Fibroblast of the conjunctiva (primary cell): ENCODE data around the gene HAS3.
"Not testable (repeated sequence)": the region's sequence is repeated elsewhere in the genome, so short reads cannot be mapped to it uniquely, and the experiment has no call there.

ENCODE experiments used
- DNase-seq: peaks from one replicate; pipeline ENCODE4 v3.0.0-alpha.2; 2010; ENCODE audit warnings: low read depth

HAS3 gene

DNA sequence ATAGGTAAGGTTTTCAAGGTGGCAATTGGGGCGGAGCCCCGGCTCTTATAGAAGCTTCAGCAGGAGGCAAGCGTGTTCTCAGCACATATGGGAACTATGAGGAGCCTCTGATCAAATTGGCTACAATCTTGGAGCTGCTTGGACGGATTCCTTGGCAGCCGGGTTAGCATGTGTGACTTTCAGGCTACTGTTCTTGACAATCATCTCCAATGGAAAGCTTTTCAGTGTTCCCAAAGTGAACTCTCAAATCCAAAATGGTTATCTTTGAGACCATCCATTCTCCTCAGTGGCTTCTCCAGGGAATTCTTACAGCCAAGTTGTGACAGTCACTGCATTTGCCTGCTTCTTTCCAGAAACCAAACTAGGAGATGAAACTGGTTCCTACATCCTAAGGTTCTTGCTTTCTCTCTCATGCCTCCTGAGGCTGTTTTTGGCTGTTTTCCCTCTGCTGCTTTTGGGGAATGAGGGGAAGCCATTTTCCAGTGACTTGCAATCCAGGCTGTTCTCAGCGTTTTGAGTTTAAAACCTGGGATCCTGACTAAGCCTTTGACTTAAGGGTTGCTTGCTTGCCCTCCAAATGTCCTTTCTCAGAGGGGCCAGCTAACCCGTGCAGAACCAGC is 10.9 kb downstream of the HAS3 start:
- DNase-seq: no peak

DNA sequence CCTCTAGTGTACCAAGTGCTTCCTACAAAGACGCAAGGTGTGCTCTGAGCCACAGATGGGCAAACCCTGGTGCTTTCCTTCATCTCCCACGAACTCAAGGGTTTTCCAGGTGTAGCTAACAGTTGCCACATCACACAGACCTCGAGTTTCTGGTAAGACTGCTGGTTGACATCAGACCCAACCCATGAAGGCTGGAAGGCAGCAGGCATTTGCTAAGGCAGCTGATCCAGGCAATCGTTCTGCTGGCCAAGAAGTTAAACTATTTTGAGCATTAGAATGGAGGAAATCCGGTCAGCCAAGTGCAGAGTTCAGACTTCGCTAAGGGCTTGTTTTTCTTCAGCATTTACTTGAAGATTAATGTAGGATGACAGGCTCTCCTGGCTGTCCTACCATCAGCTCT is 11.5 kb downstream of the HAS3 start:
- no peak for DNase-seq

DNA sequence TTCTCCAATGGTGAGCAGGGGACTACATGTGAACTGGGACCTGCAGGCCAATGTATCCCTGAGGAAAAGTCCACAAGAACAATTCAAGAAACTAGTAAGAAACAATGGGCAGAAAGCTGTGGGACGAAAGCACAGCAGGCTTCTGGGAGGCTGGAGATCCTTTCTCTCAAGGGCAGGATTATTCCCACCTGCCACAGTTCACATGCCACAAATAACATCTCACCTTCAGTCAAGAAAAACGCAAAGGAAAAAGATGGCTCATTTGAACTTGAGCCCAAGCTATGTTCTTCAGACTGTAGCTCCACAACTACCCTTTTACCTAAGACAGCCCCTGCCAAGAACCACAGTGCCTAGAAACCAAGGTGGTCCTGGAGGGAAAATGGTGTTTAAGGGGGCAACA is 13.0 kb downstream of the HAS3 start:
- DNase-seq: no peak

DNA sequence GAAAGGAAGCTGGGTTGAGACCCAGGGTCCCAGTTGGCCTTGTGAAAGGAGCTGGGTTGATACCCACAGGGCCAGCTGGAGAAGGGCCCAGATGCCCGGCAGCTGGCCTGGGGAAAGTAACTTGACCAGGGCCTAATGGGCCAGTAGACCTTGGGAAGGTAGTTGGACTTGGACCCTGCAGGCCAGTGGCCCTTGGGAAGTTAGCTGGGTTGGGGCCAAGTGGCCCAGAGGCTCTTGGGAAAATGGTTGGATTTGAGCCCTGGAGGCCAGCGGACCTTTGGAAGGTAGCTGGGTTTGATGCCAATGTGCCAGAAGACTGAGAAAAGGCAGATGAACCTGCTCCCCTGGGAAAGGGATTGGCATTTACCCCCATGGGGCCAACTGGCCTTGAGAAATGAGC is 13.5 kb downstream of the HAS3 start:
- DNase-seq: no peak

DNA sequence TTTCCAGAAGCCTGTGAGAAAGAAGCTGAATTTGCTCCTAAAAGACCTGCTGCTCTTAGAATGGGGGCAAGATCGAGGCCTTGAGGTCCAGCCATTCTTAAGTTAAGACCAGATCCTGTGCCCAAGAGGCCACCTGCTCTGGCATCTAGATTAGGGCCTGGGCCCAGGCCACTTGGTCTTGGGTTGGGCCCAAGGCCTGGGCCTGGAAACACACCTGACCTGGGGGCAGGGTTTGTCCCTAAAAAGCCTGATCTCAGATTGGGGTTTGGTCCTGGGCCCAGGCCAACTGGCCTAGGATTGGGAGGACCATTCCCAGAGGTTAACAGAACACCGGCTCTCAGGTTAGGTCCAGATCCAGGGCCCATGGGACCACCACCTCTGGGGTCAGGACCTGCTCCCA is 14.1 kb downstream of the HAS3 start:
- no peak for DNase-seq

DNA sequence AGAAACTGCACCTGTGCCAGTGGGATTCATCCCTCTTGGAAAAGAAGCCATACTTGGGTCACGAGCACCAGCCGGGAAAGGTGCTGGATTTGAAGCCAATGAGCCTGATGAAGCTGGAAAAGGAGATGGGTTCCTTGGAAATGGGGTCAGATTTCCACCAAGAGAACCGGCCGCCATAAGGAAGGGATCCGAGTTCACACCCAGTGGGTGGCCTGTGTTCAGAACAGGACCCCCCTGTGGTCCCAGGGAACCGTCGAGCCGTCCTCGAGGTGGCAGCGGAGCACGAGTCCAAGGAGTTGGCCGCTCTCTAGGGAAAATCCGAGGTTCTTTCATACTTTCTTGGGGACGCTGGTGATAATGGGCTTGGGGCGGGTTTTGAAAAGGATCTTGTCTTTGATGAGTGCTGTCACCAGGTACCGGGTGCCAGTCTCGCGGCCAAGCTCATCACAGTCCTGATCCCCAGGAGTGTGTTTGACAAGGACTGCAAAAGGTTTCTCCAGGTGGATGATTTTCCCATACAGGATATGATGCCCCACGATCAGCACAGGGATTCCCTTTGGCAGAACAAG is 14.7 kb downstream of the HAS3 start:
- no peak for DNase-seq

DNA sequence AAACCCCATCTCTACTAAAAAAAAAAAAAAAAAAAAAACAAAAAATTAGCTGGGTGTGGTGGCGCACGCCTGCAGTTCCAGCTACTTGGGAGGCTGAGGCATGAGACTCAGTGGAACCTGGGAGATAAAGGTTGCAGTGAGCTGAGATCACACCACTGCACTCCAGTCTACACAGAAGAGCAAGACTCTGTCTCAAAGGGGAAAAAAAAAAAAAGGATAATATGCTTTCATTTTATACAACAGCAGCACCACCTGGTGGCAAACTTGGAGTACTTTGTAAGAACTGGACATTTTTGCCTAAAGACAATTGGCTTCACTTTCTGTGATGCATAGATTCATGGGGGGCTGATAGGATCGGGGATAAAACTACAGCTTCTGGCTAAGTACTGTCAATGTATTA is 18.5 kb downstream of the HAS3 start:
- DNase-seq: peak; percentile 56

DNA sequence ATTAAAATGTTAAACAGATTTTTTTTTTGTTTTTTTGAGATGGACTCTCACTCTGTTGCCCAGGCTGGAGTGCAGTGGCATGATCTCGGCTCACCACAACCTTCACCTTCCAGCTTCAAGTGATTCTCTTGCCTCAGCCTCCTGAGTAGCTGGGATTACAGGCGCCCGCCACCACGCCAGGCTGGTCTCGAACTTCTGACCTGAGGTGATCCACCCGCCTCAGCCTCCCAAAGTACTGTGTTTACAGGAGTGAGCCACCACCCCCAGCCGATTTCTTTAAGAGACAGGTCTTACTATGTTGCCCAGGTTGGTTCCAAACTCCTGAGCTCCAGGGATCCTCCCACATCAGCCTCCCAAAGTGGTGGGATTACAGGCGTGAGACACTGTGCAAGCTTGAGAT is 19.0 kb downstream of the HAS3 start:
- DNase-seq: not testable (repeated sequence)

DNA sequence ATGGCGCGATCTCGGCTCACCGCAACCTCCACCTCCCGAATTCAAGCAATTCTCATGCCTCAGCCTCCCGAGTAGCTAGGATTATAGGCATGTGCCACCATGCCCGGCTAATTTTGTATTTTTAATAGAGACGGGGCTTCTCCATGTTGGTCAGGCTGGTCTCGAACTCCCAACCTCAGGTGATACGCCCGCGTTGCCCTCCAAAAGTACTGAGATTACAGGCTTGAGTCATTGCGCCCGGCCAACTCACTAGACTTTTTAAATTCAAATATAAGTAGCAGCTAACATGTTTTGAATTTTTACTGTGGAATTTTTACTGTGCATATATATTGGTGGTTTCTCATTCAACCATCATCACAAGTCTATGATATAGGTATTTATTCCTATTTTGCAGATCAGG is 19.5 kb downstream of the HAS3 start:
- not testable (repeated sequence) for DNase-seq

DNA sequence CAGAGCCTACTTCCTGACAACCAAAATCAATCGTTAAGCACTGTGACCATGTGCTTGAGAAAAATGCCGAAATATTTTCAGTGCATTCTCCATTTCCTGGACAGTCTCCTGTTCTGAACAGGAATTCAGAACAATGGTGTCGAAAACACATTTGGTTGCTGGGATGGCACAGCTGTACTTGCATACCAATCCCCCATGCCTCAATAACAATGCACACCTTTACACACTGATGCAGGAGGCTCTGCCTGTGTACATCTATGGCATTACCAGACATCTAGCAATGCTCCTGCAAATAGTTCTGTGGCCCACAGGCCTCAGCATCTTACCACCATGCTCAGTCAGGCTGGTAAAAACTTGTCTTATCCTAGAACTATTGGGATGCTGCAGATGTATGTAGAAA is 20.8 kb downstream of the HAS3 start:
- DNase-seq: no peak

DNA sequence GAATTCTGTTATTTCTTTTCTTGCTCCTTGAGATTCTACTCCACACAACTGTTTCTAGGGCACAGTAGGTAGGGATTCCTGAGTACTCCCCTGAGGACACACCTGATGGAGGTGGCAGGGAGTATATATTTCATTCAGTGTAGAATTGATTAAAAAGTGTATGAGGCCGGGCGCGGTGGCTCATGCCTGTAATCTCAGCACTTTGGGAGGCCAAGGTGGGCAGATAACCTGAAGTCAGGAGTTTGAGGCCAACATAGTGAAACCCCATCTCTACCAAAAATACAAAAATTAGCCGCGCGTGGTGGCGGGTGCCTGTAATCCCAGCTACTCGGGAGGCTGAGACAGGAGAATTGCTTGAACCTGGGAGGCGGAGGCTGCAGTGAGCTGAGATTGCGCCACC is 21.3 kb downstream of the HAS3 start:
- not testable (repeated sequence) for DNase-seq

DNA sequence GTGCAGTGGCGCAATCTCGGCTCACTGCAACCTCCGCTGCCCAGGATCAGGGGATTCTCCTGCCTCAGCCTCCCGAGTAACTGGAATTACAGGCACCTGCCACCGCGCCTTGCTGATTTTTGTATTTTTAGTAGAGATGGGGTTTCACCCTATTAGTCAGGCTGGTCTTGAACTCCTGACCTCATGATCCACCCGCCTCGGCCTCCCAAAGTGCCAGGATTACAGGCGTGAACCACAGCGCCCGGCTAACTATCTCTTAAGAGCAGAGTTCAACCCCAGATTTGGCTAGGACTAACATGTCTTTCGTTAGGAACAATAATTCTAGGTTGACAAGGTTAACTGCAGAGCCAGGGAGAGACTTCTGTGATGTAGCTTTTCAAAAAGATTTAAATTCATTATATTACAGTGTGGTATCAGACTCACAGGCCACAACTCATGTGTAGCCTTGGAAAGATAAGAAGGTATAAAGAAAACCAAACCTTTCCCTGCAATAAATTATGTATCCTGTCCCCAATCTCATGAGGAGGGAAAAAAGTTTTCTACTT is 22.6 kb downstream of the HAS3 start:
- no peak for DNase-seq

DNA sequence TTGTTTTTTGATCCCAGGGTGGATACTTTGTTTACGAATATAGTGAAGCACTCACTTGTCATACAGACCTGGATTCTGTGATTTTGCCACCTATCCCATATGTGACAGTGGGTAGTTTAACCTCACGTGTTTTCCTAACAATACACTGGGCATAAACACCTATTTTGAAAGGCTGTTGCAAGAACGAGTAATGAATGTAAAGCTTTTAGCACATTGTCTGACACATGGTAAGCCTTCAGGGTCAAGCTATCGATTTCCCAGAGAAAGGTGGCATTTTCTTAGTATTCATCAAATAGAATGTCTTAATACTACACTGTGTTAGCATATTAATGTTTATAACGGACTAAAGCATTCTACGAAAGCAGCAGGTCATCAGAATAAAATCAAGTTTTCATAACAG is 25.0 kb downstream of the HAS3 start:
- DNase-seq: no peak

DNA sequence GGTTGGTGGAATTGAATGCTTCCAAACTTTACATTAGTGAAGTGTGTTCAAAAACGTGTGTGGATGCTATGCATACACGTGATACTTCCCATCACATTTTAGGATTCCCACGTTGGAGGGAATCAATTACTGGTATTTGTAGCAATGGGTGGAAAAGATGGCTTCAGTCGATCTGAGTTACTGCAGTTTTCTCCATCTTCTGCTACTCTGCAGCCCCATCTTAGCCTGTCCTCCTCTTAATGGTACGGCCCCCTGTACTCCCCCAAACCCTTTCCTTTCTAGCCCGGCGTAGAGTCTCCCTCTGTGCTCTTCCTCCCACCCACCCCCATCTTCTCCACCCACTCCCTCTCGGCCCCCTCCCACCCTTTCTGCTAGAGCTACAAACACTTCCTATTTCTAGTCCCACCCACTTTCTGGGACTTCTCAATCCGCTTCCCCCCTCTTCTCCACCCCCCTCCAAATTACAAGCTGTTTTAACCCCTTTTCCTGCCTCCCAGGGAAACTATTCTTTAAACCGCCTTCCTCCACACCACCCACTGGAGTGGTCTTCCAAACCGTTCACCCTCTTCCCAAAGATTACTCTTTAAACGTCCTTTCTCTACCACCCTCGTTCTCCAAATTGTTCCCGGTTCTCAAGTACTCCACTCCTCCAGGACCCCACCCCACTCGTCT is 25.9 kb downstream of the HAS3 start:
- no peak for DNase-seq

DNA sequence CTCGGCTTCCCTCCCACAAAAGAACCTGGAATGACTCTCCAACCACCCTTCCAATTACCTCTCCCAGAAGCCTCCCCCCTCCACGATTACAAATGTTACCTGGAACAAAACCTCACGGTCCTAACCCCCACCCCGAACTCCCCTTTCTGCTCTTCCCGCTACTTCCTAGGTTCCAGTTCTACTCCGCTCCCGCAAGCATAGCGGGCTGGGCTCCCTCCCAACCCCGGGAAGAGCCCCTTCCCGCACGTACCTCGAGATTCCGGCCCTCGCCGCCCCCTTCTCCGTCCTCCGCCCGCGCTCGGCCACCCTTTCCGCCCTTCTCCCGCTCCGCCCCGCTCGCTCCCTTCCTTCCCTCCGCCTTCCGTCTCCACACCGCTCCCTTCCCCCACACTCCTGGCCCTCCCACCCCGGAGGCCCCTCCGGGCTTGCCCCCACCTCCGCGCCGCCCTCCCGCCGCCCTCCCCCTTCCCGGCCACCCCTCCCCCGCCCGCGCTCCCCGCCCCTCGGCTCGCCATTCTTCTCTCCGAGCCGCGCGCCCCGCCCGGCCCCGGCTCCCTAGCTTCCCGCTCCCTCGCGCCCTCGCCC is 26.5 kb downstream of the HAS3 start:
- peak; percentile 64 for DNase-seq

DNA sequence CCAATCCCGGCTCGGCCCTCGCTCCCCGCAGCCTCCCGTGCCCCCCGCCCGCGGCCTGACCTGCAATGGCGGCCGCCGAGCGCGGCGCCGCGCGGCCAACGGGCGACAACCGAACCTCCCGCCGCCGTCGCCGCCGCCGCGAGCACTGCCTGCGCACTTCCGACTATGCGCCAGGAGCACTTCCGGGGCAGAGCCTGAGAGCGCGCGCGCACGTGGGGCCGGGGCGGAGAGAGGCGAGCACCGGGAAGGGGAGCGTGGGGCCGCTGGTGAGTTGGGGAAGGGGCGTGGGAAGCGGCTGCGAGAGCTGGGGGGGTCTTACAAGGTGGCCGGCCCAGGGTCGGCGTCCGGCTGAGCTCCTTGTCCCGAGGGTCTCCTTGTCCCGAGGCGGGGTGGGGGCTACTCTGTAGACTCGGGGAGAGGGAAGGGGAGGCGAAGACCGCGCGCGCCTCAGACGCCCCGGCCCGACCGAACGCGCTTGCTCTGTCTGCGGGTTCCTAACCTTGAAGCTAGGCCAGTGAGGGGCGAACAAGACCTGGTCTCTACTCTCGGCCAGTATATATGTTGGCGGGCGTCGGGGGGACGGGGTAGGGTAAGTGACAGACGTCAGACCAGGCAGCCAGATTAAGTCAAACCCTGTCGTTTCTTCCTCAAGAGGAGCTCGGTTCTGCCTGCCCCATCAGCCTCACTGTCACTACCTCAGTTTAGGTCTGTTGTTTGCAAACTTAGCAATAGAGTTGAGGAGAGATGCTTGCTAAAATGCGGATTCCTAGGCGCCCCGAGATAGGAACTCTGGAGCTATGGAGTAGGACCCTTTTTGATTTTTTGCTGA is 27.2 kb downstream of the HAS3 start, which contains the start of the genes CHTF8 and UTP4:
TSS of gene CHTF8 (minus strand) at position 165 of the 829 bp plus-strand sequence. CDS start 11,130 bp downstream, outside the sequence.
TSS of gene UTP4 (plus strand) at position 226 of the 829 bp plus-strand sequence. CDS start 811 bp downstream, outside the sequence.
- DNase-seq: peak; percentile 46

DNA sequence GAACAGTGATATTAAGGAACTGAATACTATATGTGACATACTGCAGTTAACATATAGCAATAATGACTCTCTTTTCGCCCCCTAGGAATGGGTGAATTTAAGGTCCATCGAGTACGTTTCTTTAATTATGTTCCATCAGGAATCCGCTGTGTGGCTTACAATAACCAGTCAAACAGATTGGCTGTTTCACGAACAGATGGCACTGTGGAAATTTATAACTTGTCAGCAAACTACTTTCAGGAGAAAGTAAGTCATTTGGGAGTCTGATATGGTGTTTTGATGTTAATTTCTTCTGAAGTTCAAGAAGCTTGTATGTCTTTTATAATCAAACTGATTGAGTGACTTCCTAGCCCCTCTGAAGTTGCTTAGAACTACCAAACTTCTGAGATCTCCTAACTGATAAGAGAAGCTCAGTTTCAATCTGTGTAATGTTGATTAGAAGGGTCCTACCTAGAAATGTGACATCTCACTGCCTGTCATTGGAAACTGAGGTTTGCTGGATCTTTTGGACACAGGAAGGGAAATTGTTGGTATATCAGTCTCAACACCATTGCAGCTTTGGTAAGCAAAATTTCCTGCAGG is 28.0 kb downstream of the HAS3 start:
- DNase-seq: no peak

DNA sequence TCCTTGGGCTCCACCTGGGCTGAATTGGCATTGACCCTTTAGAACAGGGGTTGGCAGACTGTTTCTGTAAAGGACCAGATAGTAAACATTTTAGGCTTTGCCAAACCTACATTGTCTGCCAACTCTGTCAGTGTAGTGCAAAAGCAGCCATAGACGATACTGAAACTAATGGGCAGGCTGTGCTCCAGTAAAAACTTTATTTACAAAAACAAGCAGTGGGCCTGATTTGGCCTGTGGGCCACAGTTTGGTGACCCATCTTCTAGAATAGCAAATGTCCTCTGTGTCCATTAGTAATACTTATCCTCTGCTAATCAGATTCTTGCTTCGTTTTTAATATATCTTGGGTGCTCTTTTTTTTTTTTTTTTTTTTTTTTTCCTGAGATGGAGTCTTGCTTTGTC is 33.2 kb downstream of the HAS3 start:
- DNase-seq: no peak

DNA sequence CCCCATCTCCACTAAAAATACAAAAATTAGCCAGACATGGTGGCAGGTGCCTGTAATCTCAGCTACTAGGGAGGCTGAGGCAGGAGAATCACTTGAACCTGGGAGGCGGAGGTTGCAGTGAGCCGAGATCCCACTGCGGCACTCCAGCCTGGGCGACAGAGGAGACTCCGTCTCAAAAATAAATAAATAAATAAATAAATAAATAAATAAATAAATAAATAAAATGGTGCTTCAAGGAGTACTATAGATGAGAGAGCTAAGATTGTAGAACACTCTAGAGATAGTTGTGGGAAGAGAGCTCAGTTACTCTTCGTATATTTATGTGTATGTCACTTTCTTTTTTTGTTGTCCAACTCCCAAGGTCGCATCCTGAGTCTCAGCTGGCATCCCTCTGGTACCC is 34.0 kb downstream of the HAS3 start:
- DNase-seq: not testable (repeated sequence)

DNA sequence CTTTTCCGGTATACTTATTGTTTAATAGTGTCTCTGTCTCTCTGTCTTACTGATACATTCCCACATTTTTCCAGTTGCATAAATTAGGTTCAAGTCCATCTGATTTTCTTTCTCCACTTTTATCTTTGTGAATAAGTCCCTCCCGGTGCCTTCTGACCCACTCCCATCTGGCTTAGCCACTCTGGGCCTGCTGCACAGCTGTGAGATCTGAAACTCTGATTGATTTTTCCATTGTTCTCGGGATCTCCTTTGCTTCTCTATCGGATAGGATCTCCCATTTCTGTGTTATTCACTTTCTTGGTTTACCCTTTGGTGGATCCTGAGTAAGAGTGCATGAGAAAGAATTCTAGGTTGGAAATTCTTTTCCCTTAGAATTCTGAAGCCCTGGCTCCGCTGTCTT is 35.6 kb downstream of the HAS3 start:
- no peak for DNase-seq

DNA sequence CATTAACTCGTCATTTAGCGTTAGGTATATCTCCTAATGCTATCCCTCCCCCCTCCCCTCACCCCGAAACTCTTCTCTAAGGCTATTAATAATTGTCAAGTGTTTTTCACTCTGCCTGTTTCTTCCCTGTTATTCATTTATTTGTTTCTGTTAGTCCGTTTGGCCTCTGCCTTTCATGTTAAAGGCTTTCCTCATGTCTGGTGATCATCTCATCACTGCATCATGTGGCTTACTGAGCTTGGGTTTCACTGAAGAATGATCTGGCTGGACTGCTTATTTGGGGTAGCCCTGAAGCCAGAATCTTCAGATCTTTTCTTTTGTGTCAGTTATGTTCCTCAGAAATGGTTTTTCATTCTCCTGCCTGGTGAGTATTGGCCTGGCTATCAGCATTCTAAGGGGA is 36.5 kb downstream of the HAS3 start:
- DNase-seq: no peak

DNA sequence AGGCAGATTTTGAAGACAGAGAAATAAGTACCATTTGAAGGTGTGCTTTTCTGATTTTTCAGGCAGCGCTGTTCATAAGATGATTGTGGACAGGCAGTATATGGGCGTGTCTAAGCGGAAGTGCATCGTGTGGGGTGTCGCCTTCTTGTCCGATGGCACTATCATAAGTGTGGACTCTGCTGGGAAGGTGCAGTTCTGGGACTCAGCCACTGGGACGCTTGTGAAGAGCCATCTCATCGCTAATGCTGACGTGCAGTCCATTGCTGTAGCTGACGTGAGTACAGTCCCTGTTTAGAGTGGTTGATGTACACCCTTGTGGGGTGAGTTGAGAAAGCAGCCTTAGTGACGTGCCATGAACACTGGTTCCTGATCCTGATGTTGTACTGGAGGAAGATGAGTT is 37.7 kb downstream of the HAS3 start:
- DNase-seq: no peak
